RWPE1 (cell line): Measurements from ENCODE around the gene NPR3.
A peak's percentile ranks its signal among the peaks of the same experiment; 100 is the strongest.

Experiments
- CTCF ChIA-PET: fragments of 350-600 bp; sonication (Branson Sonifier 250); formaldehyde crosslinking; extraction: SDS; loops from one replicate; lab custom pipeline; 2021; lab: Yijun Ruan, JAX
- POLR2A ChIA-PET: fragments of 400-600 bp; formaldehyde crosslinking; extraction: SDS; loops from one replicate; lab custom pipeline; 2020; ENCODE audit warnings: antibody characterized with exemption; ENCODE audit not compliant: low non-redundant PET; lab: Yijun Ruan, JAX
- DNase-seq: peaks from one replicate; pipeline ENCODE4 v3.0.0; 2012; ENCODE audit warnings: low spot score
- H3K27ac ChIP-seq: fragments of 450-650 bp; 2 replicates; pipeline ENCODE4 v1.5.1; 2017
- TF ChIP-seq, protein P1 (sequence below): fragments of 450-650 bp; conservative IDR thresholded peaks from 2 replicates; pipeline ENCODE4 v1.5.1; 2017; ENCODE audit warnings: low read depth, mild to moderate bottlenecking

The NPR3 gene

GRCh38 chr5:32740651-32741050 is 29.5 kb downstream of the NPR3 start:
- ChIA-PET POLR2A (no interaction called here), CTCF (no interaction called here)
- TF ChIP-seq, protein P1, sequence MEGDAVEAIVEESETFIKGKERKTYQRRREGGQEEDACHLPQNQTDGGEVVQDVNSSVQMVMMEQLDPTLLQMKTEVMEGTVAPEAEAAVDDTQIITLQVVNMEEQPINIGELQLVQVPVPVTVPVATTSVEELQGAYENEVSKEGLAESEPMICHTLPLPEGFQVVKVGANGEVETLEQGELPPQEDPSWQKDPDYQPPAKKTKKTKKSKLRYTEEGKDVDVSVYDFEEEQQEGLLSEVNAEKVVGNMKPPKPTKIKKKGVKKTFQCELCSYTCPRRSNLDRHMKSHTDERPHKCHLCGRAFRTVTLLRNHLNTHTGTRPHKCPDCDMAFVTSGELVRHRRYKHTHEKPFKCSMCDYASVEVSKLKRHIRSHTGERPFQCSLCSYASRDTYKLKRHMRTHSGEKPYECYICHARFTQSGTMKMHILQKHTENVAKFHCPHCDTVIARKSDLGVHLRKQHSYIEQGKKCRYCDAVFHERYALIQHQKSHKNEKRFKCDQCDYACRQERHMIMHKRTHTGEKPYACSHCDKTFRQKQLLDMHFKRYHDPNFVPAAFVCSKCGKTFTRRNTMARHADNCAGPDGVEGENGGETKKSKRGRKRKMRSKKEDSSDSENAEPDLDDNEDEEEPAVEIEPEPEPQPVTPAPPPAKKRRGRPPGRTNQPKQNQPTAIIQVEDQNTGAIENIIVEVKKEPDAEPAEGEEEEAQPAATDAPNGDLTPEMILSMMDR = no peak
- no peak overlapping the region for H3K27ac ChIP-seq
- DNase-seq = no peak

DNA sequence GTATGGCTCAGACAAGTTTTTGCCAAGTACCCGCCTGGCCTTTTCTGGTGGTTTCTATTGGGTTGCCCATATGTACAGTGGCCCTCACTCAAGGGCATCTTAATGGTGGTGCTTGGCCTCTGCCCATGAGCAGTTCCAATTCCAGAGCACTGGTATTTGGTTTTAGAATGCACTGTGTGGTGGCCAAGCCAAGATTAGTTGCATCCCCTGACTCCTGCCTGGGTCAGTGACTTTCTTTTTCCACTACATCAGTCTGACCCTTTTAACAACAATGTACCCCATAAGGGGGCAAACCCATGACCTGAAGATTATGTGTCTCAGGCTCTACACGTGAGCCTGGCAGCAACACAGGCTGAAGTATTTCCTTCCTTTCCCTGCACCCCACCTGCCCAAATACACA is 34.2 kb downstream of the NPR3 start:
- POLR2A ChIA-PET = no interaction called here
- no peak for DNase-seq

DNA sequence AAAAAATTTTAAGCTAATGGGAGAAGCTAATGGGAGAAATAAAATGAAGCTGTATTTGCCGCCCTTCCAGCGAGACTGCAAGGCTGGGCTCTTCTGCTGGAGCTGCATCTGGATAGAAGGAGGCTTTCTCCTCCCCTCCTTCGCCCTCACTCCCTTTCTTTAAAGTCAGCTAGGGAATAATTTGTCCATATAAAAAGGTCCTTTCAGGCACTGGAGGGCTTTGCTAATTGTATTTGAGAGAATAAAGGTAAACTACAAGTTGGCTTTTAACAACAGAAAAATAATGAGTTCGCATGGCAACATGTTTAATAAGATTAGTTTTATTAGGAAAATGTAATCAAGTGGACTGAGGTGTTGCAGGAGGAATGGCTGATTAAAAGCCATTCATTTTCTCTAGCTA is 41.3 kb downstream of the NPR3 start:
- TF ChIP-seq, protein P1 = no peak
- CTCF ChIA-PET = interaction anchor here (0.7 to 1.1 kb wide), 2 partner anchors 42 to 473 kb away, joined by 3 to 7 read pairs; no protein-coding TSS in a partner anchor
- POLR2A ChIA-PET = no interaction called here

More for the DNA sequence above, 34.2 kb downstream of the NPR3 start:
- TF ChIP-seq, protein P1 = no peak
- H3K27ac ChIP-seq = no peak overlapping the region
- CTCF ChIA-PET = no interaction called here

GRCh38 chr5:32753051-32753450 is 41.9 kb downstream of the NPR3 start:
- CTCF ChIA-PET = interaction anchor here (0.7 kb wide), 2 partner anchors 472 to 513 kb away, joined by 7 read pairs; no protein-coding TSS in a partner anchor
- POLR2A ChIA-PET = no interaction called here
- TF ChIP-seq, protein P1 = no peak
- H3K27ac ChIP-seq = no peak overlapping the region
- peak; percentile 20 for DNase-seq

More for the DNA sequence above, 41.3 kb downstream of the NPR3 start:
- DNase-seq = no peak
- no peak overlapping the region for H3K27ac ChIP-seq

DNA sequence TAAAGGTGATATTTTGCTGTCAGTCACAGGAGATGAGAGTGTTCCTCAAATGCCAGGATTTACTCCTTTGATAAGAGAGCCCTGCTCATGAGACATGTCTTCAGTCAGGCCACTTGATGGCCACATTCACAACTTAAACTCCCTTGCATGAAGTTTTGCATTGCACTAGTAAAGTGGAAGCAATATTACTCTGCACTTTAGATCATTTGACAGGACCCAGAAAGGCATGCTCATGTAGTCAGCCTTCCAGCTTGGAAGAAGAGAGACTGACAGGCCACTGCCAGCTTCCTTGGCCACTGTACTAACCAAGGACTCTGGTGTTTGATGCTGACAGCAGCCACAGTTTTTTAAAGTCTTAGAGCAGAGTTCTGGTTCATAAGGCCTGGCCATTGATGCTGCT is 42.6 kb downstream of the NPR3 start:
- TF ChIP-seq, protein P1 = no peak
- ChIA-PET CTCF (no interaction called here), POLR2A (no interaction called here)
- DNase-seq = no peak
- H3K27ac ChIP-seq = no peak overlapping the region

DNA sequence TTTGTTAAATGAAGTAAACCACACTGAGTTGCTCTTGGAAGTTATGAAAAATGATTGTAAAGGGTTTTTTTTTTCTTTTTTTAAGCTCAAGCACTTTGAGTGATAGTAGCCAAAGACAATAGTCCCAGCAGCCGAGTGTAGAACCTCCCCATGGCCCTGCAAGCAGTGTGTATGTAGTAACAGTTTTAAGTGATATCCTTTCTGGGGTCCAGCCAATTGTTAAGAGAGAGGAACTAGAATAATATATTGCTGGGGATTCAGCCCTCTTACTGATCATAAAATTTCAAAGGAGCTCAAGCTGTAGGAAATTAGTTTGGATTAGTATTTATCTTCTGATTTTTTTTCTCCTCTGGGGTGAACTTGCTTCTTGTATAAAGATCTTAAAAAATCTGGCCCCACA is 43.2 kb downstream of the NPR3 start:
- ChIA-PET CTCF (no interaction called here), POLR2A (no interaction called here)
- H3K27ac ChIP-seq = no peak overlapping the region
- no peak for DNase-seq
- TF ChIP-seq, protein P1 = no peak
